ENCODE data around the gene SCD5.

Gene SCD5

DNA sequence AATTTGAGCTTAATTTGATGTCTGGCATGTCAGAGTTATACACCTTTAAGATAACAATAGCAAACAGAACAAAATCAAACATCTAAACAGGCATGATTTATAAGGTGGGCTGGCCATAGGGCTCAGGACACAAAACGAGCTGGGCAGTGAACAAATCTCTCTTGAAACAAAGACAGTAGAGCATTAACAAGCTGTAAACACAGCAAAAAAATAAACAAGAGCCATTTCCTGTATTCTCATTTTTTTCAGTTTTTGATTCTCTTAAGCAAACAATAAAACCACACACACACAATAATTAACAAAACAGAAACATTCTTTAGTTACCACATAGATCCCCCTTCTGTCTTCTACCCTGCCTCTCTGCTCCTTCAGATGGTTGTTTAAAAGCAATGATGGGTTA is 168.5 kb downstream of the SCD5 start:
- DNase-seq (ENCODE audit: low spot score), result no peak

DNA sequence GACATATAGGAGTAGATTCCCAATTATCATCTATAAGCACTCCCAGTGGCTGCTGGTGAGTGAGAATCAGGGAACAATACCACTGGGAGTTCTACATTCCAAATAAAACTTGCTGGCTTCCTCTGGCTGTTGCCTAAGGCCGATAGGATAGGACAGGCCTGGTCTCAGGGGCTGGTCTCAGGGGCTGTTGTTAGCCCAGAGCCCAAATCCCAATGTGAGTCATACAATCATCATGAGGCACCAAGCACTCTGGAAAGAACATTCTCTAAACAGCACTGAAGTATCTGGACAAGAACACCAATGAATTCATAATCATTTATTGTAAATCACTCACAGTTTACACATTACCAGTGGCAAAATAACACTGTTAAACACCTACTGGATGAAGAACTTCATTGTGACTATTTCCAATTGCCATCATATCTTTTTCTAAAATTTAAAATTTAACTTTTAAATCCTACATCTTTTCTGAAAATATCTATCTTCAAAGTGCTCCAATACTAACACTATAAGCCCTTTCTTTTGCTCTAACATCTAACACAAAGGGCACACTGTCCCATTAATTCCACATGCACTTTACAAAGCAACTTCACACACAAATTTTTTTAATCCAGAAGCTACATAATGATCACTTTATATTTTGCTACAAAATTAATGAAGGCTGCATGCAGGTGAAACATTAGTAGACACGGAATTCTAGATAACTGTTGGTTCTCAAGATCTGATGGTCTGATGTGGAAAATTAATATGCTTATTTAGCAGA is 169.2 kb downstream of the SCD5 start:
- no peak for DNase-seq (ENCODE audit: low spot score)

DNA sequence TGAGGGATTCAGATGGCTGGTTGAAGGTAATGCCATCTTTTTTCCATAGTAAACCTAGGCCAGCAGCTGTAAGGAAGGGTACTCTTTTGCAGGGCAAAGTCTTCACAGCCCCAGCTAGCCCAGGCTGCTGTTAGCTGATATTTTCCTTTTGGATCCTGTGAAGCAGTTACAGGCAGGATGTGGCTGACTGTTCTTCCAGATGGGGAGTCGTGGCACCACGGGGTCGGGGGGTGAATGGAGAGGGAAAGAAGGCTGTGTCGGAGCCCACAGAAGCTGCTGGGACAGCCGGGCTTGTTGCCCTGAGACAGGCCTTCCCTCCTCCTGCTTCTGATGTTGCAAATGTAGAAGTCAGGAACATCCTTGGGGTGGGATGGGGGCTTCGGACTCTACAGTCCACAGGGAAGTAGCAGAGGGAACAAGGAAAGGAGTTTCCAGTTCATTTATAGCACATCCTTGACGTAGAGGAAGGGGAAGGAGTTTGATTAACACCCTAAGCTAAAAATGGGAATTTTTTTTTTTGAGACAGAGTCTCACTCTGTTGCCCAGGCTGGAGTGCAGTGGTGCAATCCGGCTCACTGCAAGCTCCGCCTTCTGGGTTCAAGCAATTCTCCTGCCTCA is 172.2 kb downstream of the SCD5 start:
- DNase-seq (ENCODE audit: low spot score), result no peak

DNA sequence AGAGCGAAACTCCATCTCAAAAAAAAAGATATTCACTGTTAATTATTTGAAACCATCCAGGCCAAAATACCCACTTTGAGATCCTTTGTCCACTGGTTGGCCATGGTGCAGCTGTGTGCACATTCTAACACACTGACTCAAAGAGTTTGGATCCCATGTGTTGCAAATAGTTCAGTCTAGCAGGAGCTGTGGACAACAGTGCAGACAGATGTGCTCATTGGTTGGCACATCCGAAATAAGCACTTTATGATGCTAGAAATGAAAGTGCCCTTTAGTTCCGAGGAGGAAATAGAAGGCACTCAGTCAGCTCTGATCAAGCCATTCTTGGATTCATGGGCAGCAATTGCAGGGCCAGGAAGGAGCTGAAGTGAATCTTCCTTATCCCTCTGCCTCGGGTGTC is 173.8 kb downstream of the SCD5 start:
- no peak for DNase-seq (ENCODE audit: low spot score)

DNA sequence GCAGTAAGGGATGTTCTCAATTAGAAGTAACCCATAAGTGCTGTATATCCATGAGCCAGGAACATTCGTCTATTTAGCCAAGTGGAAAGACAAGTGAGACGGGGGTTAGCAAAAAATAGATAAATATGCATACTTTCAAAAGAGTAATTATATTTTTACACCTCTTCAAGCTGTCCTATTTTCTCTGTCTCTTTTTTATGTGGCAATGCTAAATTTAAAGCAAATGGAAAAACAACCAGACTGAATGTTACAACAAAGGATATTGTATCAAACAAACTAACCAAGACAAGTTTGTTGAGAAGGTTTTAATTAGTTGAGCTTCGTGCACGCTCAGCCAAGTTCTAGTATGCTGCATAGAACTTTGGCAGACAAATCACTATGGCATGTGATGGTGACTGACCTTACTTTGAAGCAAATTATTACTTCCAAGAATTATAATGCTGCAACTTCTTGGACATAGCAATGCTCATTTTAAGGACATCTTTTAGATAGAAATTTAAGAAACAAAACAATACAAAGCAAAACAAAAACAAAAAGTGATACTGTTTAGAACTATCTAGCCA is 175.4 kb downstream of the SCD5 start:
- no peak for DNase-seq (ENCODE audit: low spot score)

DNA sequence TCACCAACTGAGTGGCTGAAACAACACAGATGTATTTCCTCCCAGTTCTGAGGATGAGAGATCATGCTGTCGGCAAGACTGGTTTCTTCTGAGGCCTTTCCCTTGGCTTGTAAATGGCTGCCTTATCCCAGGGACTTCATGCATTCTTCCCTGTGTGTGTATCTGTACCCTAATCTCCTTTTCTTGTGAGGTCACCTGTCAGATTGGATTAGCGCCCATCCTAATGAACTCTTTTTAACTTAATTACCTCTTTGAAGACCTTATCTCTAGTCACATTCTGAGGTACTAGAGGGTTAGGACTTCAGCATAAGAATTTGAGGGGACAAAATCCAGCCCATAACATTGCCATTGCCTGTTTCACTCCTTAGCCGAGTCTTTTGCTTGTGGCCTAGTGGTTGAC is 177.3 kb downstream of the SCD5 start:
- DNase-seq (ENCODE audit: low spot score), result no peak

DNA sequence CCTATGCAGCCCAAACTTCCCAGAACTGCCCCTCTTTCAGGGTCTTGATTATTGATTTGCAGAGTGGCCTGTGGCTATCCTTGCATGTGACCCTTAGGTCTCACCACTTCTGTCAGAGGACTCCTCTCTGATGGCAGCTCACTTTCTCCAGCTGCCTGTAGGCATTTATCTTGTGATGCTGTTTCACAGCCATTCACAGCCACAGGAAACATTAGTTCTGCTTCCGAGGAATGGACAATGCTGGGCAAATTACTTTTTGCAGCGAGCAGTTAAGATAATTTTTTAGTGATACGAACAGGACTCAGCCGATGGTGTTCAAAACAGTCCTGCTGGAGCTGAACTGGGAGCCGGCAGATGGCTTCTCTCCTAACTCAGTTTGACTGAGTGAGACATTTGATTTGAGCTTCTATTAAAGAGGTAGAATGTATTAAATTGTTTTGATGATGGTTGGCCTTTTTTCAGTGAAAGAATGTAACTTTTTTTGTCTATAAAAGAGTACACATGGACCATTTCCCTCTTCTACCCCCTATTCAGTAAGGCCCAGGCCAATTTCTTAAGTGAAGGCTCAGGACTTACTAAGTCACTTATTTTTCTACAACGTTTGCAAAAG is 178.4 kb downstream of the SCD5 start:
- no peak for DNase-seq (ENCODE audit: low spot score)

DNA sequence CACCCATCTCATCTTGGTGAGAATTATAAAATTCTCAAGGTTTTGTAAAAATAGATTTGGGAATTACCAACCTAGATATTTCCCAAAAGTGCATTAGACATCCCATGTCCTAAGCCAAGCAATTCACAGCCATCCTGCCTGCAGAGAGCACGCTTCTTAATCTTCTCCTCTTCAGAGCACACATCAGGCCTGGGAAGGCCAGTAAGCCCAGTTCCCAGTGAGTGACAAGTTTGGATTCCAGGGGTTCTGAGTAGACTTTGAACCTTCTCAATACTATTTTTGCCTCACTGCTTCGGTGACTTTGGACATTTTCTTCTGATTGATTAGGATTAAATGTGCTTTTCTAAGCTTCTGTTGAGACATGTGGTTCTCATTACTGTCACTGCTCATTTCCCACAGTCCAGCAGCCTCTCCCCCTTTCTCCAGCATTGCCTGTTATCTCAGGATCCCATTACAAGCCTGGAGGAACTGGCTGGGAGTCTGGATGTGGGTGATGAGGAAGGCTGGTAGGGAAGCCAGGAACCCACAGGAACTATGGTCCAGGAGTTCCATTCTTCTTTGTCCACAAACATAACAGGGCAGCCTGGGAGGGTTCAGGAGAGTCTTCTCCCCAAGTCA is 180.4 kb downstream of the SCD5 start:
- no peak for DNase-seq (ENCODE audit: low spot score)

DNA sequence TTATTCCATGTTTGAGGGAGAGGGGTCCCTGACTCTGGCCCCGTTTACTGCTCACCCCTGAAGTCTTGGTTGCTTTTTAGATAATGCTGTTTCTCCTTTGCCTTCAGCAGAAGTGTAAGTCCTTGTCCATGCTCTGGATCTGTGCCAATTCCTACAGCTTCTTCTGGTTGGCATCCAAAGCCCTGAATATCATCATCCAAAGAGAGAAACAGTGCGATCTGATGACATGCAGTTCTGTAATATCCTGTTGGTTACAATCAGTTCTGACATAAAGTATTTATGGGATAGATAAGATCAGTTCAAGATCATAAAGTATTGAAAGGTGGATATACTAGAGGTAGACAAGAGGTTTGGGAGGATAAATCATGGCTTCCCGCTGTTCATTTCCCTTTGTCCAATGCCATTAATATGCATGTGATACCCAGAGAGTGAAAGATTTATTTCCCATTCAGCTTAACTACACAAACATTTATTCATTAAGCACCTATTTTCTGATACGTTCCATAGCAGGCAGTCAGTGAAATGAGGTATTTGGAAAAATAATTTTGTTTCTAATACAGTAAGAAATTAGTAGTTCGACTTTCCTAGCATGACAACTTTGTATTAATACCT is 183.7 kb downstream of the SCD5 start:
- no peak for DNase-seq (ENCODE audit: low spot score)

DNA sequence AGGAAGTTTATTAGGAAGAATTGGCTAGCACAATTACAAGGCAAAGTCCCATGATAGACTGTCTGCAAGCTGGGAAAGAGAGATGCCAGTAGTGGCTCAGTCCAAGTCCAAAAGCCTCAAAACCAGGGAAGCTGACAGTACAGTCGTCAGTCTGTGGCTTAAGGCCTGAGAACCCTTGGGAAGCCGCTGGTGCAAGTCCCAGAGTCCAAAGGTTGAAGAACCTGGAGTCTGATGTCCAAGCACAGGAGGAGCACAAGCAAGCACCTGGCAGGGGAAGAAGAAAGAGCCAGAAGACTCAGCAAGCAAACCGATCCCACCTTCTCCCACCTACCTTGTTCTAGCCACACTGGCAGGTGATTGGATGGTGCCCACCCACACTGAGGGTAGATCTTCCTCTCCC is 185.5 kb downstream of the SCD5 start:
- no peak for DNase-seq (ENCODE audit: low spot score)

DNA sequence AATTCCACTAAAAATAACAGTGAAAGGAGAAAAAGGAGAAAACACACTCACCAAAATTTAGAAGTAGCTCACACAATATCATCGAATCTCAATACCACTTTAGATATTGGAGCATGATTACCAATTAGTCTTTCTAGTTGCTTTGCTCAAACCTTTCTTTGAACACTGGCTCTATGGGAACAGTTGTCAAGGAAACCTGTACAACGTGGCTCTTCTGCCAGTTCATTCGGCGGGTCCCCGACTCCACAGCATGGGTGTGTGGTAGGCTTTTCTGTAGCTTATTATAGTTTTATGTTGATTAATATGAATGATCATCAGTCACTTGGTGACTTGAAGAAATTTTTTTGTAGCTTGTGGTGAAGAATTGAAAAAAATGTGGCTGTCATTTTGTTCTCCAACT is 186.6 kb downstream of the SCD5 start:
- DNase-seq (ENCODE audit: low spot score), result no peak

DNA sequence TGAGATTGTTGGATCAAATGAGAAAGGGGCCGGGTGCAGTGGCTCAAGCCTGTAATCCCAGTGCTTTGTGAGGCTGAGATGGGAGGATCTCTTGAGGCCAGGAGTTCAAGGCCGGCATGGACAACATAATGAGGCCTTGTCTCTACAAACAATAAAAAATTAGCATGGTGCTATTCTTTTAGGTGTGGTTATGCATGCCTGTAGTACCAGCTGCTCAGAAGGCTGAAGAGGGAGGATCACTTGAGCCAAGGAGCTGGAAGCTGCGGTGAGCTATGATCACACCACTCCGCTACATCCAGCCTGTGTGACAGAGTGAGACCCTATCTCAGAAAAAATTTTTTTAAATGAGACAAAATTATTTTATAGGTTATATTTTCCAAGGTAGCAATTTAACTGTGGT is 187.1 kb downstream of the SCD5 start:
- no peak for DNase-seq (ENCODE audit: low spot score)

DNA sequence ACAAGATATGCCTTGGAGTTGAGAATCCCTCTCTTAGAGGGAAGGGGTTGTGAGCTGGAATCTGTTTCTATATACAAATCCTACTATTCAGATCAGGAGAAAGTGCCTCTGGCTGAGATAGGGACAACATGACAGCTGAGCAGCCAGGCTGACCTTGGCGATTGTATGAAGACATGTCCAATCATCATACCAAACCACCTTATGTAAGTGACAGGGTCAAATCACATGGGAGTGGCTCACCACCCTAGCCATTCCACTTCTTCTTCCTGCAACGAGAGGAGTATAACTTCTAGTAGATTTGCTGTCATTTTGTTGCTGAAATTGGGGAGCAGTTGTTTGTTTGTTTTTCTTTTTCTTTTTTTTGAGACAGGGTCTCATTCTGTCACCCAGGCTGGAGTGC is 188.6 kb downstream of the SCD5 start:
- DNase-seq (ENCODE audit: low spot score), result no peak

DNA sequence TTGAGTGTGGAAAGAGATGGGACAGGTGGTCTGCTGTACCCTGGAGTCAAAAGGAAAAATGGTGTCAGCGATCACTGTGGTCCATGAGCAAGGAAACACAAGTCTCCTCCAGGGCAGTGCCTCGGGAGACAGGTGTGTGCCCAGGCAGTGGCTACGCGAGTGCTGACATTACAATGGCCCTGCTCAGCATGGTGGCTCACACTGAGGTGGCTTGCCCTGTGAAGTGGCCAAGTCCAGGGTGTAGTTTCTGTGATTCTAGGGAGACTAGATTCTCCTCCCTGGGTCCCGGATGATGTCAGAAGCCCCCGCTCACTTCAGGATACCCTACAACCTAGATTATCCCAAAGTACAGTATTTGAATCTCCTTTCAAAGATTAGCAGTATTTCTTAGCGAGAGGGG is 192.0 kb downstream of the SCD5 start:
- DNase-seq (ENCODE audit: low spot score), result no peak

DNA sequence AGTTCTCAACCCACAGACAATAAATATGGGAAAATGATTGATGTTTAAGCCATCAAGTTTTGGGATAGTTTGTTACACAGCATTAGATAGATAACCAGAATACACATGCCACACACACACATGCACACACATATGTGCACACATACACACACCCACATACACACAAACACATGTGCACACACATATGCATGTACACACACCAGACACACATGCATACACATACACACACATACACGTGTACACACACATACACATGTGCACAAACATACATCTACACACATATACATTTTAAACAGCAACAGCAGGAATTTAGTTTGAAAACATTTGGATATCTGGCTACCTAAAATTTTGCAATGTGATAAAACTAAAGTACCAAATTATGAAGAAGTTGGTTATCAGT is 194.1 kb downstream of the SCD5 start:
- DNase-seq (ENCODE audit: low spot score), result no peak

DNA sequence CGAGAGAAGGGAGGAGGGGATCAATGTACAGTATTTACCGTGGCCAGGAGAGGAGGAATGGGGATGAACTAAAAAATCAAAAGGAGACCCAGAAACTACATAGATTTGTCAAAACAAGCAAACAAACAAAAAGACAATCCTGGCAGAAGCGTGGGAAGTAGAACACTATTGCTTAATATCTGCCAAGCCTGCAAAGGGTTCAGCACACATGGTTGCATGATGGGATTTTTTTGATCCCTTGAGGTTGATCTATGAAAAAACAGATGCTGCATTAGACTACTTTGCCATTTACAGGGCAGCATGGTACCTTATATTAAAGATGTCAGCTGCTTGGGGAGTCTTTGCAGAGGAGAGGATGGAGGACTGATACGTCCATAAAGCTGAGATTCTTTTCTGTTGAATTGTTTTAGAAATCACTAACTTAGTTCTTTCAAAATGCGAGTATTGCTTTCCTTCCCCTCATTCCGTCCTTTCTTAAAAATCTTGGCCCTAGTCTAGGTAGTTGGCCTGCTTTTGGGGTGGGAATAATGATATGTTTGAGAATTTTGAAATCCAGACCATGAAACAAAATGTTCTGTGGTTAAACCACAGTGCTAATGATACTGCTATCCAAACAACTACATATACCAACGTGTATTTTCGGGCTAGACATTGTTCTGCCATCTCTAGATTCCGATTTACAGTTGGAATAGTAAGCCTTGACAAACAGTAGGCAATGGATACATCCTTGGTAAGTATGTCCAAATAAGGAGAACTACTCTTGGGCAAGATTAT is 197.2 kb downstream of the SCD5 start:
- no peak for DNase-seq (ENCODE audit: low spot score)

DNA sequence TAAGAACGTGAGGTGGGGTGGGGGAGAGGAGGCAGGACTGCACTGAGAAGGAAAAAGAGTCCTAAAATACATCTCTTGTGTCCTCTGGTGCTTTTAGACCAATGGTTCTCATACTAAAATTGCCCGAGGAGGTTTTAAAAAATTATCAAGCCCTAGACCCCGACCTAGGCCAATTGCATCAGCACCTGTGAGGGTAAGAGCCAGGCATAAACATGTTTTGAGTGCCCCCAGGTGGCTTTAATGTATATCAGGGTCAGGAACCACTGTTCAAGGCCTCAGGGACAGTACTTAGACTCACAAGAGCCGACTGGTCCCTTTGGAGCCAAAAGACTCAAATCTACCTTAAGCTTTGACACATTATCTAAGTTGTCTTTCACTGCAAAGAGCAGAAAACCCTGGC is 199.3 kb downstream of the SCD5 start:
- no peak for DNase-seq (ENCODE audit: low spot score)

DNA sequence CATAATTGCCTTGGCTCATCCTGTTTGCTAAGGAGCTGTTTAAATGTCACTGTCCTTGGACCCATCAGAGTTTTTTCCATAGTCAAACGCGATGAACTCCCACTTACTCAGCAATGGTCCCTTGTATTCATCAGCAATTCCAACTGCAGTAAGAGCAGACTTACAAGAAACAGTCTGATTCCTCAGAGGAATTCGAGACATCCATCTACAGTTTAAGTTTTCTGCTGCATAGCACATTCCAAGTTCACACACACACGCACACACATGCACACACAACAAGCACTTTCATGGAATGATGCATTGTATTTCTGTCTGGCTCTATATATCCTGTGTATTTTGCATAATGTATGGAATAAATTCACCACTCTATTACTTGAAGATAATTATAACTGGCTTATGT is 204.1 kb downstream of the SCD5 start:
- DNase-seq (ENCODE audit: low spot score), result no peak

DNA sequence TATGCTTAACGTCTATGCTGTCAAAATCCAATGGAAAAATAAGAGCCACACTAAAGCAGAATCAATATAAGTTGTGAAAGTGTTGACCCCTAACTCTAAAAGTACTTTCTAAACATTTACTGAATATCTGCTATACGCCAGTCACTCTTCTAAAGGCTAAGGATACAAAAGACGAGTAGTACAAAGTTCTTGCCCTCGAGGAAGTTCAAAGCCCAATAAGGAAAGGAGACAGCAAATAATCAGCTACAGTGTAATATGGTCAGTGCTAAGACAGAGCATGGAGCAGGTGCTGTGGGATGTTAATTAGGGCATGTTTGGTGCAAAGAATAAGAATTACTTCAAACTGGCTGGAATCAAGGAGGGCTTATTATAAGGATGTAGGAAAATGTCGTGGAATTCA is 205.2 kb downstream of the SCD5 start:
- DNase-seq (ENCODE audit: low spot score), result no peak

DNA sequence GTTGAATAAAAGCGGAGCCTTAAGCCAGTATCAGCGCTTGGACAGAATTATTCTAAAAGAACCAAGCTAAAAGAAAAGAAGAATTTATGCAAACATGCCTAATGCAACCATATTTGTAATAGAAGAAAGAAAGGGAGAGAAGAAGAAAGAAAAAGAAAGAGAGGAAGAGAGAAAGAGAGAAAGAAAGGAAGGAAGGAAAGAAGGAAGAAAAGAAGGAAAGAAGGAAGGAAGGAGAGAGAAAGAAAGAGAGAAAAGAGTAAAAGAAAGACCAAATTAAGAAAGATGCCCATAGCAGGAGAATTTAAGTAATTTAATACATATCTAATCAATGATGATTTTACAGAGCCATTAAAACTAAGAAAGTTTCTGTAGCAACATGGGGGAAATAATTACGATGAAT is 206.0 kb downstream of the SCD5 start:
- no peak for DNase-seq (ENCODE audit: low spot score)

DNA sequence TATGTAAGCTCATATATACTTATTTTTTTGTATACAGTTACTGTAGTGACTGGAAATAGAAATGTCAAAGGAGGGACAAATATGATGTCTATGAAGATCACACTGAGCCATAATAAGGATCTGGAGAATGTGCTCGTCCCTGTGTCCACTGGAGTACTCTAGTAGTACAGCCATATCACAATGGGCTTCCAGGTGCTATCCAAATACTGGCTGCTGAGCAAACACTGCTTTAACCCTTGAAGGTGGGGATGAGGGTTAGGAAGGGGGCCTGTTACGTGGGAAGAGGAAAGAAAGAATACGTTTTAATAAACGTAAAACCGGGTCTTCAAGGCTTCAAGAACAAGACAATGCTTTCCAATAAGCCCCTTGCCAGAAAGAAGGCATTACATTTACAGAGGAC is 207.0 kb downstream of the SCD5 start:
- DNase-seq (ENCODE audit: low spot score), result no peak

DNA sequence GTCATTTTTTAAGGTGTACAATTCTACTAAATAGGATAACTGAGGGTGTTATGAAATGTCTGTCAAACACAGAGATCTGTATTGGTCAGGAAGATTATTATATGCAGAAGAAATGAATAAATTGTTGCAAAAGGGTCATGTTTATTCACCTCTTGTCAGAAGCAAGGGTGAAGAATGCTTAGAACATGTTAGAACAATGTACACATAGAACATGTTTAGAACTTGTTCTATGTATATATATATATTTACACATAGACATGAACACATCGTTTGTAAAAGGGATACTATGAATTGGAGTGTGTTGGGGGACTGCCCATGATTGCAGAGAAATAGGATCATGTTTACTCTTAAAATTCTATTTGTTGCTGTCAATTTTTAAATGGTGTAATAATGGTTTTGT is 208.8 kb downstream of the SCD5 start:
- no peak for DNase-seq (ENCODE audit: low spot score)
